Measurements from ENCODE around the gene SAMD13. TPM values are rescaled to one million over a fixed set of nuclear protein-coding genes. Genes with fewer than 3 reads are reported as not detected.

Gene SAMD13
- total and polyA plus RNA-seq, 8 donors = 0.84 to 8.6 (median 8.2) TPM

DNA sequence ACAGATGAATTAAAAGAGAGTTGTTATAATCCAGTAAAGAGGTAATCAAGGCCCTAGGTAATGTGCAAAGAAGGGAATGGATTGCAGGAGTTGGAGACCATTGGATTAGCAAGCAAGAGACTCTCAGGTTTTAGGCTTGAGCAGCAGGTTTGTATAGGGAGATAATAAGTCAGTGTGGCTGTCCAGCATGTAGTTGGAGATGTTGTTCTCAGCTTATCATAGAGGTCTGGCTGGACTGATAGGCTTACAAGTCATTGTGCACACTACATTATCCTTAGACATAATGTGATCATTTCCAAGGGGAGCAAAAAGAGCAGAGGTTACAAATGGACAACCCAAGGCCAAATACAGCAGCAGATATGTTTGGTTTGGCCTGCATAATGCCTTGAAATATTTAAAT is 45.9 kb upstream of the SAMD13 start:
- DNase-seq = no peak
- ATAC-seq = no peak
- intact Hi-C loops (cut with DNase I) = no loop called here
- no peaks in the 10 kb centered on the region for H3K27me3 ChIP-seq
- H3K36me3 ChIP-seq = no peaks in the 10 kb centered on the region
- H3K27ac ChIP-seq = no peak overlapping the region
- TF ChIP-seq, protein P1, sequence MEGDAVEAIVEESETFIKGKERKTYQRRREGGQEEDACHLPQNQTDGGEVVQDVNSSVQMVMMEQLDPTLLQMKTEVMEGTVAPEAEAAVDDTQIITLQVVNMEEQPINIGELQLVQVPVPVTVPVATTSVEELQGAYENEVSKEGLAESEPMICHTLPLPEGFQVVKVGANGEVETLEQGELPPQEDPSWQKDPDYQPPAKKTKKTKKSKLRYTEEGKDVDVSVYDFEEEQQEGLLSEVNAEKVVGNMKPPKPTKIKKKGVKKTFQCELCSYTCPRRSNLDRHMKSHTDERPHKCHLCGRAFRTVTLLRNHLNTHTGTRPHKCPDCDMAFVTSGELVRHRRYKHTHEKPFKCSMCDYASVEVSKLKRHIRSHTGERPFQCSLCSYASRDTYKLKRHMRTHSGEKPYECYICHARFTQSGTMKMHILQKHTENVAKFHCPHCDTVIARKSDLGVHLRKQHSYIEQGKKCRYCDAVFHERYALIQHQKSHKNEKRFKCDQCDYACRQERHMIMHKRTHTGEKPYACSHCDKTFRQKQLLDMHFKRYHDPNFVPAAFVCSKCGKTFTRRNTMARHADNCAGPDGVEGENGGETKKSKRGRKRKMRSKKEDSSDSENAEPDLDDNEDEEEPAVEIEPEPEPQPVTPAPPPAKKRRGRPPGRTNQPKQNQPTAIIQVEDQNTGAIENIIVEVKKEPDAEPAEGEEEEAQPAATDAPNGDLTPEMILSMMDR (IDR thresholded peaks at IDR 0.05) = no peak
- H3K4me3 ChIP-seq = no peak overlapping the region
- H3K9me3 ChIP-seq = peaks cover 0 to 6% of the 10 kb centered on the region in 2 donors
- H3K4me1 ChIP-seq = no peaks in the 10 kb centered on the region

DNA sequence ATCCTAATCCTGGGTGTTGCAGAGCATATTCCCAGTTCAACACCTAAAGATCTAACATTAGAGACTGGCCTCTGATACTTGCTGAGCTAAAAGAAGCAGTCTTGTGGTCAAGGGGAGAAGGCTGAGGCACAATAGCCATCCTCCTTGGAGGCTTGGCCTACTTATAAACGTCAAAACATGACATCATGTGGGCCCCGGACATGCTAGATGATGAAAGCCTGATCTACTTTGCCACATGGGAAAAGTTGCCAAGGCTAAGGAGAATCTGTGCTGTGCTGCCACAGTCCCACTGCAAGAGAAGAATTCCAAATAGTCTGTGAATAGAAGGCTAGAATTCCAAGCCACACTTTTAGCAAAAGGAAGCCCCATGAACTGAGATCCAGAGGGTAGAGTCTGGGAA is 43.9 kb upstream of the SAMD13 start:
- H3K4me1 ChIP-seq = no peaks in the 10 kb centered on the region
- ATAC-seq = no peak
- no peaks in the 10 kb centered on the region for H3K9me3 ChIP-seq
- TF ChIP-seq, protein P1 (IDR thresholded peaks at IDR 0.05) = no peak
- H3K4me3 ChIP-seq = no peak overlapping the region
- no peaks in the 10 kb centered on the region for H3K36me3 ChIP-seq
- H3K27me3 ChIP-seq = no peaks in the 10 kb centered on the region
- H3K27ac ChIP-seq = no peak overlapping the region
- DNase-seq = no peak
- intact Hi-C loops (cut with DNase I) = no loop called here

DNA sequence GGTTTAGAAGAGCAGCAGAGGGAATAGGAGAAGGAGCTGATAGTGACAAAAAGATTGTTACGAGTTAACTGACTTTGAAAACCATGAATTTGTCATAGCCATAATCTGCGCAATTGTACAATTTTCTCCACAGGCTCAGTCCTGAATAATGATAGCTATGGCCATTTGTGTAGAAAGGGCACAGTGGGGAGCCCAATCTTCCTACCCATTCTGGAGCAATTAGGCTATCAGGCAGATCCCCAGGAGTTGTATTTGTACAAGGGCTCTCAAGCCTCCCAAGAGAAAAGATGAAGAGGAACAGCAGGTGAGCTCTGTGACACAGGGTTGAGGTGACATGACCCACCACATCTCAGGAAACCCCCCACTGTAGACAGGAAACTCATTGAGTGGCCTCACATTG is 42.1 kb upstream of the SAMD13 start:
- intact Hi-C loops (cut with DNase I) = no loop called here
- H3K36me3 ChIP-seq = no peaks in the 10 kb centered on the region
- DNase-seq = no peak

DNA sequence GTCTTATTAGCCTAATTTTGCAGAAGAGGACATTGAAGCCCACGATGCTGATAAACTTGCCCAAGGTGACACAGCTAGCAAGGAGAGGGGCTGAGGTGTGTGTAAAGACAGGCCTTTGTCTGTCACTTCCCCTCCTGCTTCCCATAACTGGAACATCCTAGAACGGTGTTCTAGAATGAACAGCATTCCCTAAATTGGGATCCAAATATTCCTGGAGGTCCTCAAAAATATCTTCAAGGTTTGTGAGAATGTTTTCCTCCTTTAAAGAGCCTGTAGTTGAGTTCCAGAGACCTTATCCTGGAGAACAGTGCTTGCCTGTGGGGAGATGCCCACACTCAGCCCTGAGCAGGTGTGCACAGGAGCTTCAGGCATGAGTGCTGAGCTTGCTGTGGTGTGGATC is 41.5 kb upstream of the SAMD13 start:
- no peak overlapping the region for H3K27ac ChIP-seq
- no peaks in the 10 kb centered on the region for H3K4me1 ChIP-seq
- no peaks in the 10 kb centered on the region for H3K9me3 ChIP-seq
- H3K4me3 ChIP-seq = no peak overlapping the region
- ATAC-seq = no peak
- no peaks in the 10 kb centered on the region for H3K36me3 ChIP-seq
- H3K27me3 ChIP-seq = no peaks in the 10 kb centered on the region
- TF ChIP-seq, protein P1 (IDR thresholded peaks at IDR 0.05) = no peak
- intact Hi-C loops (cut with DNase I) = no loop called here
- no peak for DNase-seq

More for the DNA sequence above, 42.1 kb upstream of the SAMD13 start:
- no peak overlapping the region for H3K4me3 ChIP-seq
- H3K27ac ChIP-seq = no peak overlapping the region
- H3K9me3 ChIP-seq = no peaks in the 10 kb centered on the region
- H3K27me3 ChIP-seq = no peaks in the 10 kb centered on the region
- TF ChIP-seq, protein P1 (IDR thresholded peaks at IDR 0.05) = no peak
- no peak for ATAC-seq
- H3K4me1 ChIP-seq = no peaks in the 10 kb centered on the region

DNA sequence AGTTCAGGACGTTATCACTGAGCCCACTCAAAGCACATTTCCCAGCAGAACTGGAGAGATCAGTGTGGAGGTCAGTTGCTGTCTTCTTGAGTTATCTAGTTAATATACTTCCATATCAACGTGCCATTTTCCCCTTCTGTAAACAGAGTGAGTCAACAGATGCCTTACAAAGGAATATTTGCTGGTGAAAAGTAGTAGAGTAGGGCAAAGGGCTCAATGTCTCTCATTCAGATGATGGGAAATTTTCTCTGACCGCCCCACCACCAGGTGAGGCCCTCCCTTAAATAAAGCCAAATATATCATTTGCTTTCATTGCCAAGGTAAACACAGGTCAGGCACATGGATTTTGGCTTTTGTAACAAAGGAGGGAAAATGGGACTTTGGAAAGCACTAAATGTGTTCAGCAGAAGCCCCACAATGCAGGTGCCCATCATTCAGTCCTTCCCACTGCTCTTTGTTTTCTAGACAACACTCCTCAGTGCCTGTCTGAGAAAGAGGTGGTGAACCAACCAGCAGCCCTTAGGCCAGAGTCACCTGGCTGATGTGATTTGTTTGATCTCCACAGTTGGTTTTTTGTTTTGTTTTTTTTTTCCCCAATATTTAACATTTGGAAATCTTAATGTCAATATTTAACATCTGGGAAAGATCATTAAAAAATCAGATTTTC is 40.5 kb upstream of the SAMD13 start:
- no peaks in the 10 kb centered on the region for H3K9me3 ChIP-seq
- H3K4me3 ChIP-seq = no peak overlapping the region
- no peaks in the 10 kb centered on the region for H3K27me3 ChIP-seq
- intact Hi-C loops (cut with DNase I) = no loop called here
- no peak for DNase-seq
- ATAC-seq = no peak
- TF ChIP-seq, protein P1 (IDR thresholded peaks at IDR 0.05) = no peak
- no peaks in the 10 kb centered on the region for H3K36me3 ChIP-seq
- H3K4me1 ChIP-seq = no peaks in the 10 kb centered on the region
- H3K27ac ChIP-seq = no peak overlapping the region
